HEK293 (cell line): ENCODE data around the gene EPAS1.

Source experiments
- CTCF ChIA-PET: fragments of 350-600 bp; formaldehyde crosslinking; extraction: SDS; loops from one replicate; lab custom pipeline; 2021; ENCODE audit warnings: antibody characterized with exemption; lab: Yijun Ruan, JAX
- POLR2A ChIA-PET: fragments of 300-600 bp; formaldehyde crosslinking; extraction: SDS; loops from one replicate; lab custom pipeline; 2020; ENCODE audit warnings: antibody characterized with exemption, inconsistent platforms; lab: Yijun Ruan, JAX
- H3K27ac ChIP-seq: fragments of 200-500 bp; sonication (Bioruptor generic); 2 replicates; pipeline ENCODE4 v1.5.1; 2014; ENCODE audit warnings: low read depth, low read length, control low read depth, inconsistent platforms; ENCODE audit errors: extremely low read depth
- H3K36me3 ChIP-seq, 2 experiments: fragments of 200-500 bp in 1 of 2; sonication (Bioruptor generic) in 1 of 2; 1 replicate in 1 of 2; 2 replicates in 1 of 2; pipeline ENCODE4 v1.5.1; 2014 to 2017; ENCODE audit warnings: inconsistent platforms in 2 of 2, low read length in 2 of 2; ENCODE audit not compliant: control insufficient read depth in 2 of 2, insufficient read depth in 1 of 2
- H3K4me1 ChIP-seq: fragments of 200-500 bp; sonication (Bioruptor generic); 2 replicates; pipeline ENCODE4 v1.5.1; 2014; ENCODE audit warnings: mild to moderate bottlenecking, low read length, inconsistent platforms; ENCODE audit not compliant: control insufficient read depth, insufficient read depth
- H3K4me3 ChIP-seq: 2 replicates; pipeline ENCODE4 v1.5.1; 2011; ENCODE audit warnings: low read depth, mild to moderate bottlenecking, control low read depth, low read length, moderate library complexity
- H3K9me3 ChIP-seq: fragments of 200-500 bp; sonication (Bioruptor generic); 2 replicates; pipeline ENCODE4 v1.5.1; 2014; ENCODE audit warnings: low read depth, low read length, inconsistent platforms; ENCODE audit not compliant: control insufficient read depth, insufficient read depth
- GFI1B ChIP-seq: fragments of 450-650 bp; formaldehyde crosslinking; IDR thresholded peaks from 2 replicates; pipeline ENCODE4 v1.5.1; 2016; ENCODE audit warnings: missing biosample characterization, missing genetic modification characterization
- PRDM6 ChIP-seq: fragments of 450-650 bp; formaldehyde crosslinking; IDR thresholded peaks from 2 replicates; pipeline ENCODE4 v1.5.1; 2017; ENCODE audit warnings: missing biosample characterization, missing genetic modification characterization
- RBAK ChIP-seq: fragments of 450-650 bp; formaldehyde crosslinking; IDR thresholded peaks from 2 replicates; pipeline ENCODE4 v1.5.1; 2016; ENCODE audit warnings: missing biosample characterization, missing genetic modification characterization
- SP7 ChIP-seq: fragments of 450-650 bp; formaldehyde crosslinking; IDR thresholded peaks from 2 replicates; pipeline ENCODE4 v1.5.1; 2016; ENCODE audit warnings: missing biosample characterization, missing genetic modification characterization
- ZNF37A ChIP-seq: fragments of 450-650 bp; IDR thresholded peaks from 2 replicates; pipeline ENCODE4 v1.5.1; 2018; ENCODE audit warnings: missing biosample characterization, missing genetic modification characterization
- ZNF423 ChIP-seq: fragments of 450-650 bp; formaldehyde crosslinking; IDR thresholded peaks from 2 replicates; pipeline ENCODE4 v1.5.1; 2016; ENCODE audit warnings: missing biosample characterization, missing genetic modification characterization
- ZNF449 ChIP-seq: fragments of 450-650 bp; formaldehyde crosslinking; IDR thresholded peaks from 2 replicates; pipeline ENCODE4 v1.5.1; 2017; ENCODE audit warnings: missing biosample characterization, mild to moderate bottlenecking, missing genetic modification characterization, moderate library complexity
- ZNF48 ChIP-seq: fragments of 450-650 bp; formaldehyde crosslinking; IDR thresholded peaks from 2 replicates; pipeline ENCODE4 v1.5.1; 2016; ENCODE audit warnings: missing biosample characterization, missing genetic modification characterization
- ZNF513 ChIP-seq: fragments of 450-650 bp; IDR thresholded peaks from 2 replicates; pipeline ENCODE4 v1.5.1; 2018; ENCODE audit warnings: missing biosample characterization, missing genetic modification characterization
- ZNF549 ChIP-seq: fragments of 450-650 bp; IDR thresholded peaks from 2 replicates; pipeline ENCODE4 v1.5.1; 2018; ENCODE audit warnings: missing biosample characterization, missing genetic modification characterization, mild to moderate bottlenecking, inconsistent platforms, moderate library complexity
- ZNF558 ChIP-seq: fragments of 450-650 bp; formaldehyde crosslinking; IDR thresholded peaks from 2 replicates; pipeline ENCODE4 v1.5.1; 2016; ENCODE audit warnings: missing biosample characterization, missing genetic modification characterization
- ZNF560 ChIP-seq: fragments of 450-650 bp; formaldehyde crosslinking; IDR thresholded peaks from 2 replicates; pipeline ENCODE4 v1.5.1; 2017; ENCODE audit warnings: missing biosample characterization, missing genetic modification characterization, borderline replicate concordance
- ZNF660 ChIP-seq: fragments of 450-650 bp; IDR thresholded peaks from 2 replicates; pipeline ENCODE4 v1.5.1; 2018; ENCODE audit warnings: missing biosample characterization, mild to moderate bottlenecking, missing genetic modification characterization

The EPAS1 gene

GRCh38 chr2:46377101-46377581 lies 79.9 kb downstream of the EPAS1 start:
- Histone ChIP-seq H3K27ac (no peak overlapping the region), H3K36me3 (peaks cover 13 to 76% of the 10 kb centered on the region in 2 experiments), H3K4me3 (no peak overlapping the region), H3K4me1 (peaks cover 9% of the 10 kb centered on the region), H3K9me3 (no peaks in the 10 kb centered on the region)
- POLR2A ChIA-PET, result no interaction called here
- CTCF ChIA-PET, result interaction anchor here (0.5 kb wide), 1 partner anchor 365 kb away, joined by 3 read pairs; no protein-coding TSS in a partner anchor
- TF ChIP-seq GFI1B (tag by site-specific recombination), result no peak
- TF ChIP-seq ZNF513 (tag by site-specific recombination), result no peak
- no peak for TF ChIP-seq ZNF558
- TF ChIP-seq ZNF549 (tag by site-specific recombination), result no peak
- no peak for TF ChIP-seq SP7
- no peak for TF ChIP-seq ZNF660 (tag by site-specific recombination)
- no peak for TF ChIP-seq ZNF449

GRCh38 chr2:46377666-46378560 lies 80.7 kb downstream of the EPAS1 start:
- H3K36me3 ChIP-seq, result peaks cover 8 to 76% of the 10 kb centered on the region in 2 experiments
- no peak overlapping the region for H3K27ac ChIP-seq
- no peaks in the 10 kb centered on the region for H3K9me3 ChIP-seq
- TF ChIP-seq ZNF560 (tag by site-specific recombination), result no peak
- peaks cover 9% of the 10 kb centered on the region for H3K4me1 ChIP-seq
- CTCF ChIA-PET, result interaction anchor here (0.5 to 0.6 kb wide), 2 partner anchors 210 to 559 kb away, joined by 3 read pairs; no protein-coding TSS in a partner anchor
- POLR2A ChIA-PET, result no interaction called here
- no peak overlapping the region for H3K4me3 ChIP-seq

- no peak overlapping the region for H3K4me3 ChIP-seq
- no peak overlapping the region for H3K27ac ChIP-seq
- H3K9me3 ChIP-seq, result no peaks in the 10 kb centered on the region
- H3K36me3 ChIP-seq, result peaks cover 3 to 75% of the 10 kb centered on the region in 2 experiments
- H3K4me1 ChIP-seq, result peaks cover 9% of the 10 kb centered on the region
- POLR2A ChIA-PET, result no interaction called here
- TF ChIP-seq RBAK (no peak), PRDM6 (tag by site-specific recombination) (no peak), ZNF423 (tag by site-specific recombination) (no peak), ZNF37A (tag by site-specific recombination) (no peak), ZNF48 (tag by site-specific recombination) (no peak)
- CTCF ChIA-PET, result interaction anchor here (0.6 kb wide), 1 partner anchor 559 kb away, joined by 3 read pairs; no protein-coding TSS in a partner anchor
These were observed 81.4 kb downstream of the EPAS1 start for GRCh38 chr2:46378616-46379015.
